H1 (cell line): ENCODE measurements around the gene ALDH5A1. TPM values are rescaled to one million over a fixed set of nuclear protein-coding genes. Genes with fewer than 3 reads are reported as not detected.

ENCODE experiments used
- EZH2 ChIP-seq: fragments of 200-600 bp; sonication (generic); IDR thresholded peaks from 2 replicates; pipeline ENCODE4 v1.7.1; 2012; ENCODE audit warnings: low read depth, mild to moderate bottlenecking, moderate library complexity, low read length, inconsistent platforms; ENCODE audit not compliant: severe bottlenecking
- polyA plus RNA-seq, 7 experiments: library from polyadenylated mRNA; depleted of rRNA in 3 of 7; stranded (reverse) in 5 of 7; unstranded in 2 of 7; fragments of >200 nt in 5 of 7; fragments of 200-250 nt in 2 of 7; gene quantifications; 1 replicate in 5 of 7; 2 replicates in 1 of 7; 4 replicates in 1 of 7; pipeline versions ENCODE4 v1.2.1 to v1.2.3, GENCODE V29; 2011 to 2013; ENCODE audit warnings: missing spikeins in 2 of 7, mixed read lengths in 2 of 7
- total RNA-seq: library from RNA; stranded (reverse); fragmentation: NEBNext Ultra II Directional; extraction: Animal tissue kit (Norgen Biotek cat#: 25700); gene quantifications from 2 replicates; pipeline ENCODE4 v1.2.1, GENCODE V29; 2021
- TF ChIP-seq, protein P1 (sequence below): IDR thresholded peaks from 2 replicates; pipeline ENCODE4 v1.6.1; 2011; ENCODE audit warnings: low read depth, mild to moderate bottlenecking, low read length; ENCODE audit not compliant: insufficient read depth

Gene ALDH5A1
- total and polyA plus RNA-seq, 2 of the 8 experiments (the other 6 are each of a cell fraction or from before 2014, with no cell fraction given), result 1.5 to 2.4 TPM

DNA sequence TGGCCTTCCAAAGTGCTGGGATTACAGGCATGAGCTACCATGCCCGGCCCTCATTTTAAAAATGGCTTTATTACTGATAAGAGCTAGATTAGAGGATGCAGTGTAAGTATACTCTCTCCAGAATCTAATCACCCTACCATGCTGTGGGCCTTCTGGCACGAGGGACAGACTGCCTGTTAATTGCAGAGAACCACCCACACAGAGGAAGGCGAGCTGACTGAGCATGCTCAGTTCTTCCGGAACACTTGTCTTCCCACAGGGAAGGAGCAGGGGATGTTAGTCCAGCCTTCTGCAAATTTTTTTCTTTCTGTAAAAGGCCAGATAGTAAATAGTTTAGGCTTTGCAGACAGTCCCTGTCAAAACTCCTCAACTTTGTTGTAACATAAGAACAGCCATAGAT, 48.9 kb downstream of the ALDH5A1 start (continued):
- TF ChIP-seq, protein P1, sequence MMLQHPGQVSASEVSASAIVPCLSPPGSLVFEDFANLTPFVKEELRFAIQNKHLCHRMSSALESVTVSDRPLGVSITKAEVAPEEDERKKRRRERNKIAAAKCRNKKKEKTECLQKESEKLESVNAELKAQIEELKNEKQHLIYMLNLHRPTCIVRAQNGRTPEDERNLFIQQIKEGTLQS, result no peak
- TF ChIP-seq EZH2, result no peak
